Transverse colon (tissue), 4 donors: Measurements from ENCODE around the gene SYT12. TPM values are rescaled to one million over a fixed set of nuclear protein-coding genes. Genes with fewer than 3 reads are reported as not detected.

Experiments
- DNase-seq: peaks from one replicate; pipeline ENCODE4 v3.0.0-alpha.2; 2019
- H3K27ac ChIP-seq, 4 donors: fragments of 200-600 bp; sonication (generic); 2 replicates each; pipeline ENCODE4 v1.5.1; 2016 to 2018; ENCODE audit warnings: inconsistent platforms in 4 of 4
- H3K27me3 ChIP-seq: fragments of 200-600 bp; sonication (generic); 2 replicates; pipeline ENCODE4 v1.5.1; 2017; ENCODE audit warnings: inconsistent platforms
- H3K36me3 ChIP-seq, 4 donors: fragments of 200-600 bp; sonication (generic); 2 replicates each; pipeline ENCODE4 v1.5.1; 2017 to 2019; ENCODE audit warnings: inconsistent platforms in 4 of 4
- H3K4me1 ChIP-seq, 4 donors: fragments of 200-600 bp; sonication (generic); 2 replicates each; pipeline ENCODE4 v1.5.1; 2017 to 2020; ENCODE audit warnings: inconsistent platforms in 4 of 4
- H3K4me3 ChIP-seq, 4 donors: fragments of 200-600 bp; sonication (generic); 1 replicate in 1 of 4; 2 replicates in 3 of 4; pipeline versions ENCODE4 v1.5.1 to v1.6.1; 2017 to 2019; ENCODE audit warnings: inconsistent platforms in 4 of 4
- H3K9me3 ChIP-seq, 2 donors: fragments of 200-600 bp; sonication (generic); 2 replicates each; pipeline ENCODE4 v1.5.1; 2017 to 2019; ENCODE audit warnings: inconsistent platforms in 2 of 2
- EP300 ChIP-seq: sonication (generic); formaldehyde crosslinking; IDR thresholded peaks from one replicate; pipeline ENCODE4 v1.6.1; 2017; ENCODE audit warnings: antibody characterized with exemption, low read depth
- POLR2A ChIP-seq: fragments of 450-650 bp; IDR thresholded peaks from one replicate; pipeline ENCODE4 v1.6.1; 2016; ENCODE audit warnings: antibody characterized with exemption, mild to moderate bottlenecking, moderate library complexity
- POLR2AphosphoS5 ChIP-seq, 3 donors: sonication (generic); formaldehyde crosslinking; IDR thresholded peaks; one replicate each; pipeline ENCODE4 v1.6.1; 2016; ENCODE audit warnings: antibody characterized with exemption in 3 of 3
- WGBS, 2 donors: methylation state at CpG; one replicate each; pipeline ENCODE4 v1.1.5; 2018; ENCODE audit warnings: low coverage in 1 of 2; 5-methylcytosine and 5-hydroxymethylcytosine counted together
- in situ Hi-C, 4 donors: fragments of 200-750 bp; cut with MboI; loops; one replicate each; pipeline versions ENCODE4 v1.15.0 to v1.15.1; 2017; ENCODE audit warnings: low sequenced_read_pairs in 3 of 4, low pct_ligation_motif_present in 1 of 4, low pct_unique_long_range_greater_than_20kb in 1 of 4
- intact Hi-C: fragments of 100-400 bp; cut with DNase I; formaldehyde crosslinking; loops from one replicate; pipeline ENCODE4 v1.15.1; 2023; ENCODE audit warnings: low total_unique reads
- total RNA-seq, 4 donors: library from RNA; depleted of rRNA; stranded (reverse); fragments of >200 nt; gene quantifications; one replicate each; pipeline ENCODE4 v1.1.0, GENCODE V29; 2016
- TF ChIP-seq, protein P1 (sequence below), 5 experiments: fragments of 200-600 bp in 3 of 5; fragments of 450-650 bp in 2 of 5; sonication (generic) in 3 of 5; IDR thresholded peaks; 1 replicate in 2 of 5; 2 replicates in 3 of 5; pipeline ENCODE4 v1.5.1; 2016 to 2017; ENCODE audit warnings: antibody characterized with exemption in 5 of 5, inconsistent platforms in 3 of 5, mild to moderate bottlenecking in 2 of 5, moderate library complexity in 1 of 5

The SYT12 gene
- total RNA-seq, 4 donors from 2014 or later, result not detected

DNA sequence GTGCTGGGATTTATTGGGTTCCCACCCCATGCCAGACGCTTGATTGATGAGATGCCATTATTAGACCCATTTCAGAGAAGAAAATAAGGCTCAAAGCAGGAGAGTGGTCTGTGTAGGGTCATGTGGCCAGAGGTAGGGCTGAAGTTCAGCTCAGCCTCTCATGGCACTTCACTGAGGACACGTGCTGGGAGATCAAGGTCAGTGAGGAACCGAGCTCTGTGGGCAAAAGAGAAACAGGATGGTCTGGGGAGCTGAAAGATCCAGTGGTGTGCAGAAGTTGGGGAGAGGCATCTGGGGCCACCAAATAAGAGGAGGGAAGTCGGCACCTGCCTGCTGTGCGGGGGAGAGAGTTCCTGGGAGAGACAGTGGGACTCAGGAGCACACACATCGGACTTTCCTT lies 53.3 kb downstream of the SYT12 start:
- H3K27me3 ChIP-seq, result no peaks in the 10 kb centered on the region
- H3K27ac ChIP-seq, result no peak overlapping the region
- in situ Hi-C loops, result no loop called here
- H3K4me3 ChIP-seq, result no peak overlapping the region
- peaks cover 5 to 25% (median 10%) of the 10 kb centered on the region in 4 donors for H3K4me1 ChIP-seq
- no peak for DNase-seq
- no peaks in the 10 kb centered on the region for H3K36me3 ChIP-seq
- WGBS, 2 donors, result 81 to 86% methylated on average over 2 to 6 of the region's 6 CpGs
- intact Hi-C loops, result no loop called here
- H3K9me3 ChIP-seq, result no peaks in the 10 kb centered on the region
- TF ChIP-seq POLR2AphosphoS5 (IDR thresholded peaks at IDR 0.05) (no peak), POLR2A (no peak)
- TF ChIP-seq, protein P1, sequence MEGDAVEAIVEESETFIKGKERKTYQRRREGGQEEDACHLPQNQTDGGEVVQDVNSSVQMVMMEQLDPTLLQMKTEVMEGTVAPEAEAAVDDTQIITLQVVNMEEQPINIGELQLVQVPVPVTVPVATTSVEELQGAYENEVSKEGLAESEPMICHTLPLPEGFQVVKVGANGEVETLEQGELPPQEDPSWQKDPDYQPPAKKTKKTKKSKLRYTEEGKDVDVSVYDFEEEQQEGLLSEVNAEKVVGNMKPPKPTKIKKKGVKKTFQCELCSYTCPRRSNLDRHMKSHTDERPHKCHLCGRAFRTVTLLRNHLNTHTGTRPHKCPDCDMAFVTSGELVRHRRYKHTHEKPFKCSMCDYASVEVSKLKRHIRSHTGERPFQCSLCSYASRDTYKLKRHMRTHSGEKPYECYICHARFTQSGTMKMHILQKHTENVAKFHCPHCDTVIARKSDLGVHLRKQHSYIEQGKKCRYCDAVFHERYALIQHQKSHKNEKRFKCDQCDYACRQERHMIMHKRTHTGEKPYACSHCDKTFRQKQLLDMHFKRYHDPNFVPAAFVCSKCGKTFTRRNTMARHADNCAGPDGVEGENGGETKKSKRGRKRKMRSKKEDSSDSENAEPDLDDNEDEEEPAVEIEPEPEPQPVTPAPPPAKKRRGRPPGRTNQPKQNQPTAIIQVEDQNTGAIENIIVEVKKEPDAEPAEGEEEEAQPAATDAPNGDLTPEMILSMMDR (IDR thresholded peaks at IDR 0.05), result no peak

DNA sequence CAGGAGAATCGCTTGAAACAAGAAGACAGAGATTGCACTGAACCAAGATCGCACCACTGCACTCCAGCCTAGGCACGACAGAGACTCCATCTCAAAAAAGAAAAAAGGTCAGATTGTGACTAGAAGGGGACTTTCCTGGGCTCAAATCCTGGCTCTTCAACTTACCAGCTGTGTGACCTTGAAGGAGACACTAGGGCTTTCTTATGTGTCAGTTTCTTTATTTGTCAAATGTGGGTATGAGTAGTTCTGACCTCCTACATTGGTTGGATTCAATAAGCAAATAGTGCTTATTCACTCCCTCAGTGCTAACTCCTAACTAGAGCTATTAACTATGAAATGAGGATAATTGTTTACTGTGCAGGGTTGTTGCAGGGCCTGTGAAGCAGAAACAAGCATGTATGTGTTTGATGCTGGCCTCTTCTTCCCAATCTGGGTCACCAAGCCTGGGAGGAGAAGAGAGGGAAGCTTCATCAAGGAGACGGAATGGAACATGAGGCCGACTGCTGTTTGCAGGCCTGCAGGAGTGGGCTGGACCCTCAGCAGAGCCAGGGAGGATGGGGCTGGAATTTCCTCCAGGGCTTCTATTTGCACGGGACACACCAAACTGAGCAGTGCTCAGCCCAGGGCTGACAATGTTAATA lies 56.3 kb downstream of the SYT12 start:
- Histone ChIP-seq H3K4me3 (no peak overlapping the region), H3K27me3 (no peaks in the 10 kb centered on the region), H3K27ac (no peak overlapping the region), H3K9me3 (no peaks in the 10 kb centered on the region), H3K4me1 (peaks cover 5 to 31% (median 17%) of the 10 kb centered on the region in 4 donors), H3K36me3 (no peaks in the 10 kb centered on the region)
- no peak for TF ChIP-seq POLR2AphosphoS5 (IDR thresholded peaks at IDR 0.05)
- TF ChIP-seq, protein P1 (IDR thresholded peaks at IDR 0.05), result no peak
- TF ChIP-seq EP300, result no peak
- TF ChIP-seq POLR2A, result no peak
- in situ Hi-C loops (no loop called here), intact Hi-C loops (no loop called here)
- no peak for DNase-seq
- 83 to 93% methylated on average over 2 to 6 of the region's 6 CpGs for WGBS, 2 donors

DNA sequence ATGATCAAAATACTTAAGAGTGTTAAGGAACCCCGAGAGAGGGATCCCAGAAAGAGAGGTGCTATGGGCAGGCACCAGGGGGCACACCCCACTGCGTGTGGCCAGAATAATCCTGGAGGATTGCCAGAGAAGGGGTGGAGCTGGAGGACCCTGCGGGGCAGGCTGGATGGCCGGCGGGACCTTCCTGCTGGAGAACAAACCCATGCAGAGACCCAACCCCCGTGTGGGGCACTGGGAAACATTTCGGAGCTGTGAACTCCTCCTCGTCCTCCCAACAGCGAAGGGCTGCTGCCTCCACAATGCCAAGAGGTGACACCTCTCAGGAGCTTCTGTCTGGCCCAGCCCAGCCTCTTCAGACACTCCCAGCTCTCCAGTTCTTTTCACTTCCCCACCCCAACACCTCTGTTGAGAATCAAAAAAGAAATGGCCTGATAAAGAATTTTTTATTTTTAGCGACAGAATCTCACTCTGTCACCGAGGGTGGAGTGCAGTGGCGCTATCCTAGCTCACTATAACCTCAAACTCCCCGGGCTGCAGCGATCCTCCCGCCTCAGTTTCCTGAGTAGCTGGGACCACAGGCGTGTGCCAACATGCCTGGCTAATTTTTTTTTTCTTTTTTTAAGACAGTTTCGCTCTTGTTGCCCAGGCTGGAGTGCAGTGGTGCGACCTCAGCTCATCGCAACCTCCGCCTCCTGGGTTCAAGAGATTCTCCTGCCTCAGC lies 59.3 kb downstream of the SYT12 start:
- in situ Hi-C loops, result loop anchor here in 2 of 4 donors (5.0 kb wide), 1 partner anchor 85 kb away; no protein-coding TSS in a partner anchor
- H3K9me3 ChIP-seq, result no peaks in the 10 kb centered on the region

More for the DNA sequence above, 59.3 kb downstream of the SYT12 start:
- H3K36me3 ChIP-seq, result no peaks in the 10 kb centered on the region
- no peak overlapping the region for H3K27ac ChIP-seq
- no peaks in the 10 kb centered on the region for H3K27me3 ChIP-seq
- intact Hi-C loops, result loop anchor here (10.0 kb wide), 1 partner anchor 83 kb away; no protein-coding TSS in a partner anchor
- TF ChIP-seq POLR2AphosphoS5 (IDR thresholded peaks at IDR 0.05) (no peak), POLR2A (no peak), EP300 (no peak)
- TF ChIP-seq, protein P1 (IDR thresholded peaks at IDR 0.05), result no peak
- no peak overlapping the region for H3K4me3 ChIP-seq
- 47 to 78% methylated on average over 11 to 20 of the region's 20 CpGs for WGBS, 2 donors
- H3K4me1 ChIP-seq, result peaks cover 5 to 28% (median 17%) of the 10 kb centered on the region in 4 donors
- DNase-seq, result peak; percentile 14
